HG02840 (cell line): ENCODE measurements around the gene OGFR.

Experiments used
- ATAC-seq: cut with Tn5 transposase; IDR thresholded peaks from one replicate; pipeline ENCODE4 v1.9.1; 2021; ENCODE audit warnings: mild to moderate bottlenecking, moderate library complexity, moderate number of reproducible peaks; ENCODE audit not compliant: unreplicated experiment, low FRiP score

The OGFR gene

GRCh38 chr20:62824476-62825332 lies 20.1 kb downstream of the OGFR start:
- no peak for ATAC-seq

- ATAC-seq, result no peak
Measured at GRCh38 chr20:62825333-62825985, 20.8 kb downstream of the OGFR start.

GRCh38 chr20:62825986-62826645 lies 21.5 kb downstream of the OGFR start:
- no peak for ATAC-seq

GRCh38 chr20:62826646-62827310 lies 22.1 kb downstream of the OGFR start:
- ATAC-seq, result no peak

GRCh38 chr20:62827311-62828038 lies 22.8 kb downstream of the OGFR start:
- no peak for ATAC-seq

- ATAC-seq, result no peak
Measured at GRCh38 chr20:62828051-62828450, 23.4 kb downstream of the OGFR start.

- no peak for ATAC-seq
Measured at GRCh38 chr20:62828511-62829230, 24.0 kb downstream of the OGFR start.

- ATAC-seq, result no peak
Measured at GRCh38 chr20:62829231-62830230, 24.9 kb downstream of the OGFR start.

- ATAC-seq, result no peak
Measured at GRCh38 chr20:62830251-62830650, 25.6 kb downstream of the OGFR start.

- no peak for ATAC-seq
Measured at GRCh38 chr20:62830821-62831220, 26.2 kb downstream of the OGFR start.

GRCh38 chr20:62831361-62831788 lies 26.7 kb downstream of the OGFR start:
- ATAC-seq, result no peak

- ATAC-seq, result no peak
Measured at GRCh38 chr20:62831854-62832211, 27.2 kb downstream of the OGFR start.

GRCh38 chr20:62832212-62832922 lies 27.7 kb downstream of the OGFR start:
- ATAC-seq, result no peak

- no peak for ATAC-seq
Measured at GRCh38 chr20:62832951-62833391, 28.3 kb downstream of the OGFR start.

- no peak for ATAC-seq
Measured at GRCh38 chr20:62834967-62835730, 30.5 kb downstream of the OGFR start.

- no peak for ATAC-seq
Measured at GRCh38 chr20:62835931-62836861, 31.6 kb downstream of the OGFR start.
